Stimulated activated CD4-positive, alpha-beta T cell treated with anti-CD3 and anti-CD28 coated beads, TNF-alpha, amount 100 ng/mL, for 48 hours (primary cell): ENCODE data around the gene CCDC85C.
A peak's percentile ranks its signal among the peaks of the same experiment; 100 is the strongest.
"Not testable (repeated sequence)": the region's sequence is repeated elsewhere in the genome, so short reads cannot be mapped to it uniquely, and the experiment has no call there.

Source experiments
- DNase-seq, 3 donors: peaks; one replicate each; pipeline ENCODE4 v3.0.0-alpha.2; 2020; ENCODE audit warnings: low read depth in 3 of 3

The CCDC85C gene

DNA sequence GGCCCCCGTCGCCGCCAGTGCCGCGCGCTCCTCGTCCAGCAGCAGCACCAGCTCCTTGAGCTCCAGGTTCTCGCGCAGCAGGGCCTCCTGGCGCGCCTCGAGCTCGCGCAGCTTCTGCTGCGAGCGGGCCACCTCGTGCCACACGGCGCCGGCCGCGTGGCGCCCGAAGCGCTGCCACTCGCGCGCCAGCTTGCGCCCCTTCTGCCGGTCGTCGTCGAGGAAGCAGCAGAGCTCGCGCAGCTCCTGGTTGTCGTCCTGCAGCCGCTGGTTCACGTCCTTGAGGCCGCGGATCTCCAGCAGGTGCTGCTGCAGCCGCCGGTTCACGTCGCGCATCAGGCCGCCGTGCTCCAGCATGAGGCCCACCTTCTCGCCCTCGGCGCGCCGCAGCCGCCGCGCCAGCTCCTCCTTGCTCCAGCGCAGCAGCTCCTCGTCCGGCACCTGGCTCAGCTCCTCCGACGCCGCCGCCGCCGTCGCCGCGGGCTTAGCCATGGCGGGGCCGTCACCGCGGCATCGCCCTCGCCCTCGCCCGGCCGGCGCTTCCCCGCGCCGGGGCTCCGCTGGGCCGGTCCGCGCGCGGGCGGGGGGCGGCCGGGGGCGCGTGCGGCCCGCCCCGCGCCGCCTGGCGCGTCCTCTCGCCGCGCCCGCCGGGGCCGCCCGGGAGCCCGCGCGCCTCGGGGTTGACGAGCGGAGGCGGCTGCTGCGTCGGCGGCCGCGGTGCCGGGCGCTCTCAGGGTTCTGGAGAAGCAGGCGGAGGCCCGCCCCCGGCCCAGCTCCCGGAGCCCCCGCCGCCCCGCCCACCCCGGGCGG is at the start of gene CCDC85C:
CCDC85C (minus strand) TSS at position 737 of the 807 bp plus-strand sequence; CDS start at position 489, 248 bp downstream.
- peak in 1 of 3 donors; percentile 28 for DNase-seq

- no peak for DNase-seq
Measured at GRCh38 chr14:99651953-99652746, 48.1 kb upstream of the CCDC85C start.

GRCh38 chr14:99650189-99650588 is 46.2 kb upstream of the CCDC85C start:
- DNase-seq = no peak

DNA sequence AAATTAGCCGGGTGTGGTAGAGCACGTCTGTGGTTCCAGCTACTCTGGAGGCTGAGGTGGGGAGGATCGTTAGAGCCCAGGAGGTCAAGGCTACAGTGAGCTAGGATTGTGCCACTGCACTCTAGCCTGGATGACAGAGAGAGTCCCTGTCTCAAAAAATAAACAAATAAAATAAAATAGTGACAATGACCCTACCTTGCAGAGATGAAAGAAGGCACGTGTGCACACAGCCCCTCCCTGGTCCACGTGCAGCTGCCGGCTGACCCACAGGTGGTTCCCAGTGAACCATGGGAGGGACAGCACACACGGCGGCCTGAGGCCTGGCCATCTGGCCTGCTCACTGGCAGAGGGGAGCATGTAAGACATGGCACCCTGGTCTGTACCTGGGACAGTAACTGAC is 45.6 kb upstream of the CCDC85C start:
- DNase-seq = no peak

GRCh38 chr14:99649219-99649618 is 45.2 kb upstream of the CCDC85C start:
- no peak for DNase-seq

GRCh38 chr14:99648027-99648784 is 44.2 kb upstream of the CCDC85C start:
- DNase-seq = no peak

DNA sequence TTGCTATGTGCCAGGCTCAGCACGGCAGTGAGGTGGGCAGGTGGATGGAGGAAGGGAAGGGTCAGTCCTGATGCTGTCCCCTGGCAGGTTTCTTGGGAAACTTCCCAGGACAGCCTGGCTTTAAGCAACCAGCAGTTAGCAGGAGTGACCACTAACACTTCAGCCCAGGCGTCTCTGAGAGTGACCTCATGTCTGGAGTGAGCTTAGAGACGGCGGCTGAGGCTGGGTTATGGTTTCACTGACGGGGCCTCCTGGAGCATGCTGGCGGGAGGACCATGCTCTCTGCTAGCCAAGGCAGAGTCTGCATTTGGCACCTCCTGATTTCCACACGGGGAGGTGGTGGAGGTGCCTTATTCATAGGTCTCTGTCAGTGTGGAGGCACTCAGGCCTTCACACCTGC is 43.4 kb upstream of the CCDC85C start:
- no peak for DNase-seq

- no peak for DNase-seq
Measured at GRCh38 chr14:99645545-99646505, 41.8 kb upstream of the CCDC85C start.

- no peak for DNase-seq
Measured at GRCh38 chr14:99644723-99645544, 40.9 kb upstream of the CCDC85C start, which contains the start of gene HHIPL1. TSS of gene HHIPL1 (plus strand) at chr14:99645129. CDS start at chr14:99645208, 79 bp downstream.

GRCh38 chr14:99644035-99644587 is 40.1 kb upstream of the CCDC85C start:
- DNase-seq = no peak

DNA sequence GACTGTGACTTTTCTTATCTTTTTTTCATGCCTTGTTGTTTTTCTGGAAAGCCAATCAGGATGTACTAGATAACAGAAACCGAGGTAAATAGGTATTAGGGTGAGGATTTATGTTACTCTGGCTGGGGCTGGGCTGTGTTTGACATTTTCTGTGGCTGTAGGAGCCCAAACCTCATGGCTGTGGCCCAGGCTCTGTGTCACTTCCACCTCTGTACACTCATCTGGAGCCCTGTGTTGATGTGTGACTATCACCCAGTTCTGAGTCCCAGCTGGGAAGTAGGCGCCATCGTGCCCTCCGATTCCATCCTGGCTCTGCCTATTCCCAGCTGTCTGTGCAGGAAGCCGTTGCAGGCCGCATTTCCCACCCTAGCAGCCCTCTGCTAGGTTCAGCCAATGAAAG is 39.3 kb upstream of the CCDC85C start:
- DNase-seq = no peak

DNA sequence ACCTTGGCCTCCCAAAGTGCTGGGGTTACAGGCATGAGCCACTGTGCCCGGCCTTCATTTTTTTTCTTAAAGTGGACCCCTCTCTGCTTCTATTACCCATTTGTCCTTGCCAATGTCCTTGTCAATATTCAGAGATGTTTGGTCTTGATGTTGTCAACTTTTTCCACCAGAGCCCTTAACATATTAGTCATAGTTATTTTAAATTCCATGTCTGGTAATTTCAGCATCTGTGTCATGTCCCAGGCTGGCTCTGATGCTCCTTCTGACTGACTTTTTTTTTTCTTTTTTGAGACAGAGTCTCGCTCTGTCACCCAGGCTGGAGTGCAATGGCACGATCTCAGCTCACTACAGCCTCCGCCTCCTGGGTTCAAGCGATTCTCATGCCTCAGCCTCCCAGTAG is 38.8 kb upstream of the CCDC85C start:
- not testable (repeated sequence) for DNase-seq

GRCh38 chr14:99637624-99638023 is 33.6 kb upstream of the CCDC85C start:
- DNase-seq = no peak

GRCh38 chr14:99636487-99636886 is 32.5 kb upstream of the CCDC85C start:
- no peak for DNase-seq

DNA sequence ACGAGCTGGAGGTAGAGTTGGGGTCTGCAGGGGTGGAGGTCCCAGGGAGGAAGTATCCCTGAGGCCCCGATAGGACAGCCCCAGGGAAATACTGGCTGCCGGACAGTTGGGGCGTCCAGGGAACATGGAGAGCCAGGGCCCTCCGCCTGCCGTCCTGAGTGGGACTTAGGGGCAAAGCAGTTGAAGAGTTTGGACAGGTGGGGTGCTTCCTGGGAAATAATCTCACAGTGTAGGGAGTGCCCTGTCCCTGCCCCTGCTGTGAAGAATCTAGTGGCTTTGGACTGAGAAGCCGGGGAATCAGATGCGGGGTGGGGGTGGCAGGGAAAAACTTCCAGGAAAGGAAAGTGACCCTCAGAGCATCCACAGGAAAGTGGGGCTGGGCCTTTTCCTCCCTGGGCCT is 31.1 kb upstream of the CCDC85C start:
- DNase-seq = no peak

DNA sequence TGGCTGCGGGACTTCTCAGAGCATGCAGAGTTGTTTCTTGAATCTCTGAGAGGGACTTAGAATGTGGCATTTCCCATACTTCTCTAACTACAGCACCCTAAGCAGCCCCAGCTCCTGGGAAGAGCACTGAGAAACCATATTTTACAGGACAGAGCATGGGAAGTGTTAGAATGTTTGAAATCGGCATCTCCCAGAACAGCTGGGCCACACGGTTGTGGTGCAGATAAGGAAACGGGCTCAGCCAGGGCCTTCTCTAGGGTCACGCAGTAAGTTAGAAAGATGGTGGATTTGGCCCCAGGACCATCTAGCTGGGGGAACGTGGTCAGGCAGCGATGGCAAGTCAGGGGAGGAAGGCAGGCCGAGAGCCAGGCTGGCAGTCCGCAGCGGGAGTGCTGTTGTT is 30.4 kb upstream of the CCDC85C start:
- DNase-seq = no peak

GRCh38 chr14:99633918-99634317 is 29.9 kb upstream of the CCDC85C start:
- no peak for DNase-seq

GRCh38 chr14:99633141-99633540 is 29.1 kb upstream of the CCDC85C start:
- no peak for DNase-seq

DNA sequence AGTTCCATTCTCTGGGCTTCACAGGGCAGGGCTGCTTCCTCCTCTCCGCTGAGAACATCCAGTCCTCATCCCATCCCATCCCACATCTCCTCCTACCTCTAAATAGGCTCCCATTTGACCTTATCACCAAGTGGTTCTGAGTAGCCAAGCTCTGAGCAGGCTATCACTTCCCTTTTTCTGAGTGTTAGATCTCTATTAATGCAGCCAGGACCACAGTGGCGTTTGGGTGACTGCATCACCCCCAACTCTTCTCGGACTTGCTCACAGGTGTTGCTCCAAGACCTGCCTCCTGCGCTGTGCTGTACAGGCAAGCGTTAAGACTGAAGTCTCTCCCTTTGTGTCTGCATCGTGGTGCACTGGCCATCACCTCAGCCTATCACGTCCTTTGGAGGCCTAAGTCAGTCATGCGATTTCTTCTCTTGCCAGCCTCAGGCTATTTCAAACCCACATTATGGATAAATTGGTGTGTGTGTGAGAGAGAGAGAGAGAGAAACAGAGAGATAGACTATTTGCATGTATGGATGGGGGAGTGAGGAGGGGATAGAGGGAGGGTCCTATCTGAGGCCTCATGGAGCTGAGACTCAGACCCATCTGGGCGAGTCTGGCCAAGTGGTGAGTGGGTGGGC is 28.5 kb upstream of the CCDC85C start:
- no peak for DNase-seq
